Upper lobe of right lung (tissue), 1 donor: ENCODE results near the gene SLC9A9. TPM values are rescaled to one million over a fixed set of nuclear protein-coding genes. Genes with fewer than 3 reads are reported as not detected.
A peak's percentile ranks its signal among the peaks of the same experiment; 100 is the strongest.

Experiments
- ATAC-seq: fragments of 200-7000 bp; cut with Tn5 transposase; one replicate; pipeline ENCODE4 v1.9.1; 2020; ENCODE audit warnings: mild to moderate bottlenecking, moderate library complexity
- DNase-seq: peaks from one replicate; pipeline ENCODE4 v3.0.0-alpha.2; 2020
- H3K27ac ChIP-seq: fragments of 200-600 bp; one replicate; pipeline ENCODE4 v1.8.0; 2022
- H3K27me3 ChIP-seq: fragments of 200-600 bp; one replicate; pipeline ENCODE4 v1.8.0; 2022; ENCODE audit warnings: mild to moderate bottlenecking
- H3K36me3 ChIP-seq: fragments of 200-600 bp; one replicate; pipeline ENCODE4 v1.8.0; 2022
- H3K4me1 ChIP-seq: fragments of 200-600 bp; one replicate; pipeline ENCODE4 v1.8.0; 2022
- H3K4me3 ChIP-seq: fragments of 200-600 bp; one replicate; pipeline ENCODE4 v1.8.0; 2022; ENCODE audit warnings: mild to moderate bottlenecking
- H3K9me3 ChIP-seq: fragments of 200-600 bp; one replicate; pipeline ENCODE4 v1.8.0; 2022
- intact Hi-C: fragments of 100-400 bp; cut with DNase I; formaldehyde crosslinking; loops from one replicate; pipeline ENCODE4 v1.11.0; 2022
- total RNA-seq: library from RNA; stranded (reverse); fragmentation: NEBNext Ultra II Directional; extraction: Animal tissue kit (Norgen Biotek cat#: 25700); gene quantifications from one replicate; pipeline ENCODE4 v1.2.1, GENCODE V29; 2021
- TF ChIP-seq, protein P1 (sequence below): fragments of 200-600 bp; IDR thresholded peaks from one replicate; pipeline ENCODE4 v1.8.0; 2022; ENCODE audit warnings: antibody characterized with exemption
- donor health status: DM: no; HTN: yes; CAD: no; lungs with severe emphysema.

The SLC9A9 gene
- total RNA-seq, 1 donor from 2014 or later, result 13.3 TPM

DNA sequence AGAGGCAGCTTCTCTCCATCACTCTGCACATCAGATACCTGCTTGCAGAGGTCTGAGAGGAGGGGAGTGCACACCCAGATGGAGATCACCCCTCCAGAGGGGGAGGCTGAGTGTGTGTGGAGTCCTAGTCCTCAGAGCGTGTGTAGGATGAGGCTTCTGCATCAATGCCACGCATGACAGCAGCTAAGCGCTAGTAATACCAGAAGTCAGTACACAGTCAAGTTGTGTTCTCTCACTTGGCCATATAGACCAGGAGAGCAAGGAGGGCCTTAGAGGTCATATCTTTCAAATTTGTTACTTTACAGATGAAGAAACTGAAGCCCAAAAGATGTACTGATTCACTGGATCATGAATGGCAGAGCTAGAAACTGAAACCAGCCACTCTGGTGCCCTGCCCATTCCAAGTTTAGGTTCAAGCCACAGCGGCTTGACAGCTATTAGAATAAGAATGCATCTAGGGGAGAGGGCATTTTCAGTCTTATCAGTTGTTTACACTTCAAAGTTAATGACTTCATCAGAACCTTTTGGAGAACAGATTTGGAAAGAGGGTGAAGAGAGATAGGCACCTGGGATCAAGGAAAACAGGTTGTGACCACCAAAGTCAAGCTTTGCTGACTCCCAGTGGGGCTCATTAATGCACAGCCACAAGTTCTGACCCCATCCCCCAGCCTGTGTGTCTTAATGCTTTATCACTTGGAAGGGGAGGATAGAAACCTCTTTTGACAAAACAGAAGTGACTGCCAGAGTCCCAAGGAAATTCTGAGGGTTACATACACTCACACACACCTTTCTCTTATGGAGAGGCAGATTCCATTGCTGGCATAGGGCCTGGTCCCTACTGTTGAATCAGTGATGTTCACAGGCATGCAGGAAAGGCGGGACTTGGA is 418.4 kb downstream of the SLC9A9 start:
- intact Hi-C loops, result no loop called here
- TF ChIP-seq, protein P1, sequence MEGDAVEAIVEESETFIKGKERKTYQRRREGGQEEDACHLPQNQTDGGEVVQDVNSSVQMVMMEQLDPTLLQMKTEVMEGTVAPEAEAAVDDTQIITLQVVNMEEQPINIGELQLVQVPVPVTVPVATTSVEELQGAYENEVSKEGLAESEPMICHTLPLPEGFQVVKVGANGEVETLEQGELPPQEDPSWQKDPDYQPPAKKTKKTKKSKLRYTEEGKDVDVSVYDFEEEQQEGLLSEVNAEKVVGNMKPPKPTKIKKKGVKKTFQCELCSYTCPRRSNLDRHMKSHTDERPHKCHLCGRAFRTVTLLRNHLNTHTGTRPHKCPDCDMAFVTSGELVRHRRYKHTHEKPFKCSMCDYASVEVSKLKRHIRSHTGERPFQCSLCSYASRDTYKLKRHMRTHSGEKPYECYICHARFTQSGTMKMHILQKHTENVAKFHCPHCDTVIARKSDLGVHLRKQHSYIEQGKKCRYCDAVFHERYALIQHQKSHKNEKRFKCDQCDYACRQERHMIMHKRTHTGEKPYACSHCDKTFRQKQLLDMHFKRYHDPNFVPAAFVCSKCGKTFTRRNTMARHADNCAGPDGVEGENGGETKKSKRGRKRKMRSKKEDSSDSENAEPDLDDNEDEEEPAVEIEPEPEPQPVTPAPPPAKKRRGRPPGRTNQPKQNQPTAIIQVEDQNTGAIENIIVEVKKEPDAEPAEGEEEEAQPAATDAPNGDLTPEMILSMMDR, result no peak
- no peaks in the 10 kb centered on the region for H3K27me3 ChIP-seq
- no peaks in the 10 kb centered on the region for H3K9me3 ChIP-seq
- H3K36me3 ChIP-seq, result no peaks in the 10 kb centered on the region
- no peaks in the 10 kb centered on the region for H3K4me1 ChIP-seq
- no peak overlapping the region for H3K27ac ChIP-seq
- peak; percentile 42 for ATAC-seq
- no peak for DNase-seq
- no peak overlapping the region for H3K4me3 ChIP-seq

DNA sequence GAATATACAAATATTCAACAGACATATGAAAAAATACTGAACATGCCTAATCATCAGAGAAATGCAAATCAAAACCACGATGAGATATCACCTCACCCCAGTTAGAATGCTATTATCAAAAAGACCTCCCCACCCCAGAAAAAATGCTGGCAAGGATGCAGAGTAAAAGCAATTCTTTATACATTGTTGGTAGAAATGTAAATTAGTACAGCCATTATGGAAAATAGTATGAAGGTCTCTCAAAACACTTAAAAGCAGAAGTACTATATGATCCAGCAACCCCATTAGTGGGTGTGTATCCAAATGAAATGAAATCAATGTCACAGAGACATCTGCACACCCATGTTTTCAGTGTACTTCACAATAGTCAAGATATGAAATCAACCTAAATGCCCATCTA is 420.0 kb downstream of the SLC9A9 start:
- Histone ChIP-seq H3K4me1 (no peaks in the 10 kb centered on the region), H3K4me3 (no peak overlapping the region), H3K27me3 (no peaks in the 10 kb centered on the region), H3K27ac (no peak overlapping the region), H3K36me3 (no peaks in the 10 kb centered on the region), H3K9me3 (no peaks in the 10 kb centered on the region)
- no peak for ATAC-seq
- intact Hi-C loops, result no loop called here
- DNase-seq, result no peak
- TF ChIP-seq, protein P1, result no peak

DNA sequence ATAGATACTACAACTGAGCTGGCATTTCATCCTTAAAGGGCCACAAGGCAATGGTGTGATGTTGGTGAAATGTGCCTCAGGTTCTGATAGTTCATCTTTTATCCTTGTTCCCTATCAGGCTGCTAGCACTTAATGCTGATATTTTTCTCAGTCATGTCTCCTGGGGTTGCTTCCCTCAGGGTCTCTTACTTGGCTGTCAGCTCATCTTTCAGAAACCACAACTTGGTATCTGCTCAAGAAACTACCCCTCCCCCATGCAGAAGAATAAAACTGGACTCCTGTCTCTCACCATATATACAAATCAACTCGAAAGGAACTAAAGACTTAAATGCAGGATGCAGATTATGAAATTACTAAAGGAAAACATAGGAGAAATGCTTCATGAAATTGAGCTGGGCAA is 420.6 kb downstream of the SLC9A9 start:
- Histone ChIP-seq H3K4me3 (no peak overlapping the region), H3K4me1 (no peaks in the 10 kb centered on the region), H3K27me3 (no peaks in the 10 kb centered on the region), H3K27ac (no peak overlapping the region), H3K36me3 (no peaks in the 10 kb centered on the region), H3K9me3 (no peaks in the 10 kb centered on the region)
- no peak for ATAC-seq
- TF ChIP-seq, protein P1, result no peak
- intact Hi-C loops, result no loop called here
- DNase-seq, result no peak

DNA sequence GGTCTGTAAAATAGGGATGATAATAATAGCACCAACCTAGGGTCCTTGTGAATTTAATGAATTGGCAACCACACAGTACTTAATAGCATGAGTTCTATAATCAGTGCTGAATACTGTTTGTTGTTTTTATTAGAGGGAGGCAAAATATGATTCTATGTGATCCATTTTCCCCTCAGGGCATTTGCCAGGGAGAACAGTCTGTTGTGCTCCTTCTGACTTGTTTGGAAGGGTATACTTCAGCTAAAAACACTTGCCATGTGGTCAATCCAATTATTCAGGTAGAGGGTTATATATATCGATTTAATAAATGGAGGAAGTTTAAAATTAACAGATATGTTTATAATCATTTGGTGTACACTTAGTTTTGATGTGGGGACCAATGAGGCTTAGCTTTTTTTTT is 423.4 kb downstream of the SLC9A9 start:
- Histone ChIP-seq H3K4me1 (no peaks in the 10 kb centered on the region), H3K27me3 (no peaks in the 10 kb centered on the region), H3K36me3 (no peaks in the 10 kb centered on the region), H3K9me3 (no peaks in the 10 kb centered on the region), H3K27ac (no peak overlapping the region), H3K4me3 (no peak overlapping the region)
- intact Hi-C loops, result no loop called here
- ATAC-seq (no peak), DNase-seq (no peak)
- TF ChIP-seq, protein P1, result no peak

DNA sequence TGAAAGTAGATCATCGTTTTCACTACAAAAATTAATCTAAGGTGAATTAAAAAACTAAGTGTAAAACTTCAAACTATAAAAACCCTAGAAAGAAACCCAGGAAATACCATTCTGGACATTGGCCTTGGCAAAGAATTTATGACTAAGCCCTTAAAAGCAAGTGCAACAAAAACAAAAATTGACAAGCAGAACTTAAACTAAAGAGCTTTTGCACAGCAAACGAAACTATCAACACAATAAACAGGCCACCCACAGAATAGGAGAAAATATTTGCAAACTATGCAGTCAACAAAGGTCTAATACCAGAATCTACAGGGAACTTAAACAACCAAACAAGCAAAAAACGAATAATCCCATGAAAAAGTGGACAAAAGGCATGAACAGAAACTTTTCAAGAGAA is 426.7 kb downstream of the SLC9A9 start:
- H3K9me3 ChIP-seq, result no peaks in the 10 kb centered on the region
- H3K36me3 ChIP-seq, result no peaks in the 10 kb centered on the region
- intact Hi-C loops, result no loop called here
- H3K27me3 ChIP-seq, result no peaks in the 10 kb centered on the region
- TF ChIP-seq, protein P1, result no peak
- no peak overlapping the region for H3K27ac ChIP-seq
- no peak for ATAC-seq
- H3K4me1 ChIP-seq, result no peaks in the 10 kb centered on the region
- DNase-seq, result no peak
- H3K4me3 ChIP-seq, result no peak overlapping the region
